ENCODE measurements around the gene PEA15.
A peak's percentile ranks its signal among the peaks of the same experiment; 100 is the strongest.

Gene PEA15

GRCh38 chr1:160261893-160262794 is 57.0 kb downstream of the PEA15 start, which contains the start of gene DCAF8:
Gene DCAF8, minus strand, starts transcription at chr1:160262549. Its CDS starts 18,541 bp downstream, at chr1:160244008.
- H3K4me3 ChIP-seq (ENCODE audit: low read length): peak within 1 kb of the TSS; percentile 91
- H3K9ac ChIP-seq (ENCODE audit: low read depth, low read length): peak within 1 kb of the TSS; percentile 95
- peaks cover 5% of the 10 kb centered on the region; the same call in 1 of the 2 replicates for H3K36me3 ChIP-seq (ENCODE audit: insufficient read depth, low read length)
- no peaks in the 10 kb centered on the region for H3K27me3 ChIP-seq (ENCODE audit: insufficient read depth, low read length)
- no peaks in the 10 kb centered on the region for H3K9me3 ChIP-seq (ENCODE audit: insufficient read depth, low read depth, low read length)
- under 1% methylated on average over 67 of the region's 67 CpGs for WGBS
- peaks cover 17% of the 10 kb centered on the region for H3K4me1 ChIP-seq (ENCODE audit: insufficient read depth, low read length)
- H3K27ac ChIP-seq (ENCODE audit: low read depth, low read length): peak within 1 kb of the TSS; percentile 98

GRCh38 chr1:160264795-160265307 is 59.7 kb downstream of the PEA15 start:
- Histone ChIP-seq H3K4me1 (ENCODE audit: insufficient read depth, low read length) (peaks cover 12% of the 10 kb centered on the region), H3K4me3 (ENCODE audit: low read length) (no peak overlapping the region), H3K27me3 (ENCODE audit: insufficient read depth, low read length) (no peaks in the 10 kb centered on the region), H3K27ac (ENCODE audit: low read depth, low read length) (no peak overlapping the region), H3K36me3 (ENCODE audit: insufficient read depth, low read length) (peaks cover under 1% of the 10 kb centered on the region; the same call in 1 of the 2 replicates), H3K9me3 (ENCODE audit: insufficient read depth, low read depth, low read length) (no peaks in the 10 kb centered on the region), H3K9ac (ENCODE audit: low read depth, low read length) (no peak overlapping the region)
- 84% methylated on average over 3 of the region's 4 CpGs for WGBS
